Activated CD4-positive, CD25-positive, alpha-beta regulatory T cell treated with anti-CD3 and anti-CD28 coated beads, Interleukin-2, amount 50 U/mL, for 24 hours (primary cell): ENCODE results near the gene PTPRN2.
"Not testable (repeated sequence)": the region's sequence is repeated elsewhere in the genome, so short reads cannot be mapped to it uniquely, and the experiment has no call there.

Source experiments
- ATAC-seq, 2 donors: fragments of 150-1000 bp; cut with Tn5 transposase; one replicate each; pipeline ENCODE4 v1.10.0; 2021; ENCODE audit warnings: mild to moderate bottlenecking in 1 of 2, moderate library complexity in 1 of 2

The PTPRN2 gene

GRCh38 chr7:158358926-158359645 lies 228.5 kb downstream of the PTPRN2 start:
- no peak for ATAC-seq

- no peak for ATAC-seq
Observed at GRCh38 chr7:158357898-158358821, 229.5 kb downstream of the PTPRN2 start.

GRCh38 chr7:158357106-158357897 lies 230.3 kb downstream of the PTPRN2 start:
- ATAC-seq, result no peak

GRCh38 chr7:158356454-158356853 lies 231.2 kb downstream of the PTPRN2 start:
- no peak for ATAC-seq

GRCh38 chr7:158355456-158356065 lies 232.1 kb downstream of the PTPRN2 start:
- ATAC-seq, result no peak

GRCh38 chr7:158354861-158355260 lies 232.8 kb downstream of the PTPRN2 start:
- ATAC-seq, result no peak

GRCh38 chr7:158353606-158354570 lies 233.7 kb downstream of the PTPRN2 start:
- no peak for ATAC-seq

GRCh38 chr7:158351899-158352729 lies 235.5 kb downstream of the PTPRN2 start:
- not testable (repeated sequence) for ATAC-seq

- no peak for ATAC-seq
Observed at GRCh38 chr7:158351481-158351880, 236.1 kb downstream of the PTPRN2 start.

- no peak for ATAC-seq
Observed at GRCh38 chr7:158351051-158351450, 236.6 kb downstream of the PTPRN2 start.

- no peak for ATAC-seq
Observed at GRCh38 chr7:158350166-158350900, 237.3 kb downstream of the PTPRN2 start.

GRCh38 chr7:158348446-158348845 lies 239.2 kb downstream of the PTPRN2 start:
- ATAC-seq, result no peak

- ATAC-seq, result not testable (repeated sequence)
Observed at GRCh38 chr7:158348039-158348438, 239.6 kb downstream of the PTPRN2 start.

GRCh38 chr7:158345731-158346130 lies 241.9 kb downstream of the PTPRN2 start:
- ATAC-seq, result no peak

- no peak for ATAC-seq
Observed at GRCh38 chr7:158344706-158345300, 242.8 kb downstream of the PTPRN2 start.

- ATAC-seq, result no peak
Observed at GRCh38 chr7:158343936-158344455, 243.6 kb downstream of the PTPRN2 start.

- no peak for ATAC-seq
Observed at GRCh38 chr7:158343526-158343925, 244.1 kb downstream of the PTPRN2 start.

- ATAC-seq, result not testable (repeated sequence)
Observed at GRCh38 chr7:158341097-158341496, 246.5 kb downstream of the PTPRN2 start.

GRCh38 chr7:158336952-158337351 lies 250.7 kb downstream of the PTPRN2 start:
- ATAC-seq, result not testable (repeated sequence)
